SK-N-MC (cell line): Measurements from ENCODE around the gene ZBTB38.

Experiments
- DNase-seq: peaks from one replicate; pipeline ENCODE4 v3.0.0-alpha.2; 2011; ENCODE audit warnings: low read depth, low spot score
- H3K27ac ChIP-seq: fragments of 200-600 bp; sonication (generic); 2 replicates; pipeline ENCODE4 v1.5.1; 2016; ENCODE audit warnings: mixed run types
- H3K36me3 ChIP-seq: fragments of 200-600 bp; sonication (generic); 2 replicates; pipeline ENCODE4 v1.6.1; 2017; ENCODE audit warnings: antibody characterized with exemption, low read length, mixed read lengths; ENCODE audit not compliant: insufficient read depth
- H3K4me3 ChIP-seq: fragments of 200-600 bp; sonication (generic); 2 replicates; pipeline ENCODE4 v1.5.1; 2016
- H3K9ac ChIP-seq: fragments of 200-600 bp; sonication (generic); 2 replicates; pipeline ENCODE4 v1.8.0; 2017; ENCODE audit warnings: mixed run types, mixed read lengths; ENCODE audit not compliant: insufficient read length
- H3K9me3 ChIP-seq: fragments of 200-600 bp; sonication (generic); 2 replicates; pipeline ENCODE4 v1.6.1; 2017; ENCODE audit warnings: low read depth, mild to moderate bottlenecking, antibody characterized with exemption, low read length, moderate library complexity, mixed read lengths
- EZH2 ChIP-seq: fragments of 200-600 bp; sonication (generic); IDR thresholded peaks from one replicate; pipeline ENCODE4 v1.6.1; 2017; ENCODE audit warnings: antibody characterized with exemption
- FOXP2 ChIP-seq: optimal IDR thresholded peaks from 2 replicates; pipeline ENCODE3; 2011; ENCODE audit warnings: mild to moderate bottlenecking, moderate library complexity; ENCODE audit not compliant: insufficient read depth; ENCODE audit errors: extremely low read length, control extremely low read depth
- POLR2AphosphoS5 ChIP-seq: IDR thresholded peaks from 2 replicates; pipeline ENCODE4 v1.6.1; 2012; ENCODE audit warnings: mild to moderate bottlenecking, low read depth, low read length, borderline replicate concordance

Gene ZBTB38

GRCh38 chr3:141405591-141405990 is 37.3 kb downstream of the ZBTB38 start:
- Histone ChIP-seq H3K9ac (no peak overlapping the region), H3K27ac (no peak overlapping the region), H3K36me3 (peaks cover 41% of the 10 kb centered on the region)

GRCh38 chr3:141406265-141406664 is 38.0 kb downstream of the ZBTB38 start:
- TF ChIP-seq POLR2AphosphoS5 (no peak), FOXP2 (no peak), EZH2 (no peak)
- peaks cover 41% of the 10 kb centered on the region for H3K36me3 ChIP-seq
- no peaks in the 10 kb centered on the region for H3K9me3 ChIP-seq
- no peak overlapping the region for H3K4me3 ChIP-seq
- no peak for DNase-seq
- H3K27ac ChIP-seq, result no peak overlapping the region
- no peak overlapping the region for H3K9ac ChIP-seq

More at GRCh38 chr3:141405591-141405990, 37.3 kb downstream of the ZBTB38 start:
- no peak for DNase-seq
- Histone ChIP-seq H3K4me3 (no peak overlapping the region), H3K9me3 (no peaks in the 10 kb centered on the region)
- TF ChIP-seq EZH2 (no peak), FOXP2 (no peak), POLR2AphosphoS5 (no peak)

DNA sequence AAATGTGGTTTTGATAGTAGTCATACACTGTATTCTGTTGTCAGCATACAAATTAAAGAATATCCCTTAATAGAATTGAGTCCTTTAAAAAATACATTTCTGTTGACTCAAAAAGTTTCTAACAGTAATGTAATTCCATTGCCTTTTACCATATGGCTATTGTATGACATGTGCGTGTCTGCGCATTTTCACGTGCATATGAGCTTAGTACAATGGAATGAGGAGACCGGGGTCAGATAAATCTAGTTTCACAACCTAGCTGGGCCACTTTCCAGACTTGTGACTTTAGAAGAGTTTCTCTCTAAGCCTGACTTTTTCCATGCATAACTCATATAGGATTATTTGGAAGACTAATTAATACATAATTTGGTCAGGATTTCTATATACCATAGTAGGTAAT is 38.7 kb downstream of the ZBTB38 start:
- H3K9ac ChIP-seq, result no peak overlapping the region
- H3K36me3 ChIP-seq, result peaks cover 41% of the 10 kb centered on the region
- no peaks in the 10 kb centered on the region for H3K9me3 ChIP-seq
- TF ChIP-seq POLR2AphosphoS5 (no peak), FOXP2 (no peak), EZH2 (no peak)
- H3K27ac ChIP-seq, result no peak overlapping the region
- DNase-seq, result no peak
- H3K4me3 ChIP-seq, result no peak overlapping the region

GRCh38 chr3:141407825-141408224 is 39.5 kb downstream of the ZBTB38 start:
- no peak for DNase-seq
- H3K9me3 ChIP-seq, result no peaks in the 10 kb centered on the region
- H3K36me3 ChIP-seq, result peaks cover 41% of the 10 kb centered on the region
- no peak overlapping the region for H3K9ac ChIP-seq
- no peak overlapping the region for H3K27ac ChIP-seq
- no peak overlapping the region for H3K4me3 ChIP-seq
- TF ChIP-seq EZH2, result no peak
- no peak for TF ChIP-seq POLR2AphosphoS5
- TF ChIP-seq FOXP2, result no peak

- TF ChIP-seq EZH2 (no peak), FOXP2 (no peak), POLR2AphosphoS5 (no peak)
- Histone ChIP-seq H3K36me3 (peaks cover 44% of the 10 kb centered on the region), H3K4me3 (no peak overlapping the region), H3K27ac (no peak overlapping the region), H3K9me3 (no peaks in the 10 kb centered on the region), H3K9ac (no peak overlapping the region)
- no peak for DNase-seq
These were observed 40.3 kb downstream of the ZBTB38 start for GRCh38 chr3:141408596-141408995.

DNA sequence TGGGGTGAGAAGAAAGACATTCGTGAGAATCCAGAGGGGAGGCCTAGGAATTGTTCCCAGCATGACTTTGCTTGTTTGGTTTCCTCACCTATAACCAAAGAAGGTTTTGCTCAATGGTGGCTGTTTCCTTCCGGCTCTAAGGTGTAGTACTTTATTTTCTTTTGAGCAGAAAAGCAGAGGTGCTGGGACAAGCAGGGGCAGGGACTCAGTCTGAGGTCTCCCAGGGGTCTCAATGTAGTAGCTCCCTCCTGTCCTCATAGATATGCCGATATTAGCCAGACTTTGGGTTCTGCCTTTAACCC is 41.6 kb downstream of the ZBTB38 start:
- H3K9me3 ChIP-seq, result no peaks in the 10 kb centered on the region
- peak overlapping the region; percentile 48; the same call in 1 of the 2 replicates for H3K27ac ChIP-seq
- H3K4me3 ChIP-seq, result no peak overlapping the region
- H3K9ac ChIP-seq, result peak overlapping the region; percentile 40
- peaks cover 44% of the 10 kb centered on the region for H3K36me3 ChIP-seq
- TF ChIP-seq POLR2AphosphoS5 (no peak), FOXP2 (no peak)
- no peak for DNase-seq

- no peak for DNase-seq
- peaks cover 45% of the 10 kb centered on the region for H3K36me3 ChIP-seq
- TF ChIP-seq FOXP2 (no peak), EZH2 (no peak), POLR2AphosphoS5 (no peak)
- no peak overlapping the region for H3K9ac ChIP-seq
- no peak overlapping the region for H3K4me3 ChIP-seq
- no peaks in the 10 kb centered on the region for H3K9me3 ChIP-seq
- H3K27ac ChIP-seq, result peak overlapping the region; percentile 48
These were observed 42.1 kb downstream of the ZBTB38 start for GRCh38 chr3:141410408-141410807.

DNA sequence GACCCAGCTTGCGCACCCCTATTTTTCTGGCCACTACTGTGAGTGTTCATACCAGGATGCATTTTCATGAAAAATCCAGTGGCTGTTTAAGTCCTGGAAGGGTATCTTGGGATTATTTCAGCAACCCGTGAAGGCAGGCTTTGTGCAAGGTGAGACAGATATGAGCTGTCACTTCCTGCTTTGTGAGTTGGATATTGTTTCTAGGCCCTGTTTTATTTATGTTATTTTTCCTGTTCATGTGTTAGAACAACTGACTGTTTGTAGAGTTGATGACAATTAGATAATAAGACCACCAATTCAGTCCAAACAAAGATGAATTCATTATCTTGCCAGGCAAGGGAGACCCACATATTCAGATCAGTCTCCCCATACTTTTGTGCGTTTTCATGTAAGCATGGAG is 42.5 kb downstream of the ZBTB38 start:
- H3K4me3 ChIP-seq, result no peak overlapping the region
- no peak overlapping the region for H3K9ac ChIP-seq
- DNase-seq, result no peak
- H3K27ac ChIP-seq, result peak overlapping the region; percentile 23
- no peaks in the 10 kb centered on the region for H3K9me3 ChIP-seq
- peaks cover 45% of the 10 kb centered on the region for H3K36me3 ChIP-seq
- no peak for TF ChIP-seq EZH2
- TF ChIP-seq POLR2AphosphoS5, result no peak
- TF ChIP-seq FOXP2, result no peak

DNA sequence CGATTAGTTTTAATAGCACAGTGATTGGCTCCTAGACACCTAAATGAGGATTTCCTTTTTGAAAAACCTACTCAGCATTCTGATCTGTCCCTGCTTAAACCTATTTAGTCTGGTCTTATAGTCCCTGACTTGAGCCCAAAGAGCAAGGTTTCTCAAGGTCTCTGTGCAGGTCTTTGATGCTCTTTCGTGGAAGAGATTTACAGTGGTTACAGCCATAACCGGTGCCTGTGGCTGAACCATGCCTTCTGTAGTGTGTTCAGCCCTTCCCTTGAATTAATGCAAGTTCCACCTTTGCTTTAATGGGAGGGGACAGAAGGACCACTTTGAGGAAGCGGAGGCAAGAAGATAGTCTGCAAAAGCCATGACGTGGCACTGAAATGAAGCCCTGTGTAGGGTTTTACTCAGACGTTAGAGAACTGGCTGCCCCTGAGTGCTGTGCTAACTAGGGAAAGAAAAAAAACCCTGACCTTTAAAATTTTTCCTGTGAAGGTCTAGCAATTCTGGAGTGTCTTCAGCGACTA is 43.0 kb downstream of the ZBTB38 start:
- H3K27ac ChIP-seq, result peak overlapping the region; percentile 19; the same call in 1 of the 2 replicates
- no peaks in the 10 kb centered on the region for H3K9me3 ChIP-seq
- peaks cover 44% of the 10 kb centered on the region for H3K36me3 ChIP-seq
- no peak overlapping the region for H3K4me3 ChIP-seq
- TF ChIP-seq FOXP2 (no peak), EZH2 (no peak)
- H3K9ac ChIP-seq, result no peak overlapping the region
- DNase-seq, result no peak
